Coronary artery (tissue), 2 donors: ENCODE measurements around the gene VSIG2.

Experiments used
- DNase-seq: peaks from one replicate; pipeline ENCODE4 v3.0.0-alpha.2; 2017; ENCODE audit warnings: low spot score
- H3K27ac ChIP-seq, 2 donors: fragments of 200-600 bp; sonication (generic); one replicate each; pipeline ENCODE4 v1.5.1; 2016 to 2019
- H3K4me3 ChIP-seq: fragments of 200-600 bp; sonication (generic); 2 replicates; pipeline ENCODE4 v1.5.1; 2016; ENCODE audit warnings: mild to moderate bottlenecking, moderate library complexity
- TF ChIP-seq, protein P1 (sequence below): fragments of 200-600 bp; sonication (generic); IDR thresholded peaks from one replicate; pipeline ENCODE4 v1.5.1; 2019; ENCODE audit warnings: antibody characterized with exemption

Gene VSIG2

DNA sequence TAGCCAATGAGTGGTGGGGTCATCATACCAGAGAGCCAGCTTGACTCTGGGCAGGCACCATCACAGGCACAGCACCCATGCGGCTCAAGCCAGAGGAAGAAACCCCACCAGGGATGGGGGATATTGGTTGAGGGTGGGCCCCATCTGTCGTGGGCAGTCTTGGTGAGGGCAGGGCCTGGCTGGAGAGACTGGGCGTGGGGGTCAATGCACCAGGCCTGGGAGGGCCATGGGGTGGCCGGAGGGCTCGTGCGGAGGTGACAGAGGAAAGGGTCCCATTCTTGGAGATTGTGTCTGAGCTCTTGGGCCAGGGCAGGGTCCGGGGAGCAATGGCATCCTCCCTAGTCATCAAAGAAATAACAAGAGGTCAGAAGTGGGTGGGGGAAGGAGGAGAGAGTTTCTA is 1.6 kb upstream of the VSIG2 start:
- H3K27ac ChIP-seq = peak overlapping the region in 1 of 2 donors; percentile 65
- H3K4me3 ChIP-seq = no peak overlapping the region
- TF ChIP-seq, protein P1, sequence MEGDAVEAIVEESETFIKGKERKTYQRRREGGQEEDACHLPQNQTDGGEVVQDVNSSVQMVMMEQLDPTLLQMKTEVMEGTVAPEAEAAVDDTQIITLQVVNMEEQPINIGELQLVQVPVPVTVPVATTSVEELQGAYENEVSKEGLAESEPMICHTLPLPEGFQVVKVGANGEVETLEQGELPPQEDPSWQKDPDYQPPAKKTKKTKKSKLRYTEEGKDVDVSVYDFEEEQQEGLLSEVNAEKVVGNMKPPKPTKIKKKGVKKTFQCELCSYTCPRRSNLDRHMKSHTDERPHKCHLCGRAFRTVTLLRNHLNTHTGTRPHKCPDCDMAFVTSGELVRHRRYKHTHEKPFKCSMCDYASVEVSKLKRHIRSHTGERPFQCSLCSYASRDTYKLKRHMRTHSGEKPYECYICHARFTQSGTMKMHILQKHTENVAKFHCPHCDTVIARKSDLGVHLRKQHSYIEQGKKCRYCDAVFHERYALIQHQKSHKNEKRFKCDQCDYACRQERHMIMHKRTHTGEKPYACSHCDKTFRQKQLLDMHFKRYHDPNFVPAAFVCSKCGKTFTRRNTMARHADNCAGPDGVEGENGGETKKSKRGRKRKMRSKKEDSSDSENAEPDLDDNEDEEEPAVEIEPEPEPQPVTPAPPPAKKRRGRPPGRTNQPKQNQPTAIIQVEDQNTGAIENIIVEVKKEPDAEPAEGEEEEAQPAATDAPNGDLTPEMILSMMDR = no peak
- no peak for DNase-seq

- DNase-seq = no peak
- no peak overlapping the region for H3K4me3 ChIP-seq
- H3K27ac ChIP-seq = peak overlapping the region in 1 of 2 donors; percentile 65
- TF ChIP-seq, protein P1 = no peak
Observed at GRCh38 chr11:124753205-124753604, 1.1 kb upstream of the VSIG2 start.

DNA sequence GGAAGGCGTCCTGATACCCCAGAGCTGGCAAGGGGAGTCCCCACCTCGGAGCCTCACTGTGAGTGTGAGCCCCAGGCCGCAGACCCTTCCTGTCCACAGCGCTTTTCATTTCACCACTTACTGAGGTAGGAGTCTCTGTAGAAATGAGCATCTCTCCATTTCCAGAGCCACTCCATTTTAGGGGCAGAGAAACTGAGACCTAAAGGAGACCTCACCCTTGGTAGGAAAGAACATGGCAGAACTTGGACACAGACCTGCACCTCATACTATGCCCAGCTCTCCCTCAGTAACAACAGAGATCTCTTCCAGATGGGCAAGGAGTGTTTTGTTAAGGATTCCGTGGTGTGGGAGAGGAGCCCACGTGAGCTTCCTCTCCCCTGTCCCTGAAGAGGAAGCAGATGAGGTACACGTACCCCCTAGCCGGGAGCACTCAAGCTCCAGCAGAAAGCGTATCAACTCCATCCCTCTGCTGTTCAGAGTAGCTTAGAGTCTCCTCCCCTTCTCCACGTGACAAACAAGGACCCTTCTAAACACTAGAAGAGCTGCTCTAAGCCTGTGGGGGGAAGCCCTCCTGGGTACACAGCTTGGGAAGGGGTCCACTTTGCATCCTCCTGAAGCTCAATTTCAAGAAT is 532 bp upstream of the VSIG2 start:
- DNase-seq = no peak
- TF ChIP-seq, protein P1 = no peak
- H3K4me3 ChIP-seq = no peak overlapping the region
- no peak overlapping the region for H3K27ac ChIP-seq

DNA sequence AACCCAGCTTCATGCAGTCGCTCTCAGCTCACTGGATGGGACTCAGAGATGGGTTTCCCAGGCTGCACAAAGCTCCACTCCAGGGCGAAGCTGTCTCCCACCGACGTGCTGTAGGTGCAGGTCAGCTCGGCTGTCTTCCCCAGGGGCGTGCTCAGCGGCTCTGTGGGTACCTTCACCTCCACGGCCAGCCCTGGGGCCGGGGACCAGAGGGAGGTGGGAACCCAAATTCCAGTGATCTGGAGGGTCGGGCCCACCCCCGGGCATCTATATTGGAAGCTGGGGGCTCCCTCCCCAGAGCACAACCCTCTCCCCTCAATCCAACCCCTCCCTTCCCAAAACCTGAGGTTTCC is 689 bp downstream of the VSIG2 start:
- H3K27ac ChIP-seq = no peak overlapping the region
- TF ChIP-seq, protein P1 = no peak
- no peak overlapping the region for H3K4me3 ChIP-seq
- DNase-seq = no peak

- no peak overlapping the region for H3K4me3 ChIP-seq
- DNase-seq = no peak
- TF ChIP-seq, protein P1 = no peak
- H3K27ac ChIP-seq = peak overlapping the region in 1 of 2 donors; percentile 38
Observed at GRCh38 chr11:124749912-124750311, 2.1 kb downstream of the VSIG2 start.

GRCh38 chr11:124748481-124749343 is 3.3 kb downstream of the VSIG2 start:
- no peak overlapping the region for H3K4me3 ChIP-seq

More at GRCh38 chr11:124748481-124749343, 3.3 kb downstream of the VSIG2 start:
- no peak for DNase-seq
- TF ChIP-seq, protein P1 = no peak
- peak overlapping the region in 1 of 2 donors; percentile 76 for H3K27ac ChIP-seq
